ENCODE measurements around the gene IL1R2.

DNA sequence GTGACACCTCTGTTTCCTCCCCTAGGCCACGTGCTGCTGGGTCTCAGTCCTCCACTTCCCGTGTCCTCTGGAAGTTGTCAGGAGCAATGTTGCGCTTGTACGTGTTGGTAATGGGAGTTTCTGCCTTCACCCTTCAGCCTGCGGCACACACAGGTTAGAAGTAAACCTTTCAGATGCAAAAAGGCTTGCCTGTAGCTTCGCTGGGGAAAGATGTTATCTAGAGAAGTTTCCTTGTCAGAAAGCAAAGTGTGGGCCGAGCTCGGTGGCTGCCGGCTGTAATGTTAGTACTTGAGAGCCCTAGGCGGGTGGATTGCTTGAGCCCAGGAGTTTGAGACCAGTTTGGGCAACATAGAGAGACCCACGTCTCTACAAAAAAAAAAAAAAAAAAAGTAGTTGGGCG is 16.7 kb downstream of the IL1R2 start:
- TF ChIP-seq, protein P1, sequence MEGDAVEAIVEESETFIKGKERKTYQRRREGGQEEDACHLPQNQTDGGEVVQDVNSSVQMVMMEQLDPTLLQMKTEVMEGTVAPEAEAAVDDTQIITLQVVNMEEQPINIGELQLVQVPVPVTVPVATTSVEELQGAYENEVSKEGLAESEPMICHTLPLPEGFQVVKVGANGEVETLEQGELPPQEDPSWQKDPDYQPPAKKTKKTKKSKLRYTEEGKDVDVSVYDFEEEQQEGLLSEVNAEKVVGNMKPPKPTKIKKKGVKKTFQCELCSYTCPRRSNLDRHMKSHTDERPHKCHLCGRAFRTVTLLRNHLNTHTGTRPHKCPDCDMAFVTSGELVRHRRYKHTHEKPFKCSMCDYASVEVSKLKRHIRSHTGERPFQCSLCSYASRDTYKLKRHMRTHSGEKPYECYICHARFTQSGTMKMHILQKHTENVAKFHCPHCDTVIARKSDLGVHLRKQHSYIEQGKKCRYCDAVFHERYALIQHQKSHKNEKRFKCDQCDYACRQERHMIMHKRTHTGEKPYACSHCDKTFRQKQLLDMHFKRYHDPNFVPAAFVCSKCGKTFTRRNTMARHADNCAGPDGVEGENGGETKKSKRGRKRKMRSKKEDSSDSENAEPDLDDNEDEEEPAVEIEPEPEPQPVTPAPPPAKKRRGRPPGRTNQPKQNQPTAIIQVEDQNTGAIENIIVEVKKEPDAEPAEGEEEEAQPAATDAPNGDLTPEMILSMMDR (IDR thresholded peaks at IDR 0.05), result no peak
- TF ChIP-seq POLR2A (IDR thresholded peaks at IDR 0.05) (no peak), POLR2AphosphoS5 (IDR thresholded peaks at IDR 0.05) (no peak), EP300 (IDR thresholded peaks at IDR 0.05) (no peak)

All from suprapubic skin (tissue), 4 donors.